Hepatocyte (in vitro differentiated cells): ENCODE data around the gene LRRK2. TPM values are rescaled to one million over a fixed set of nuclear protein-coding genes. Genes with fewer than 3 reads are reported as not detected.
A peak's percentile ranks its signal among the peaks of the same experiment; 100 is the strongest.

ENCODE experiments used
- DNase-seq: peaks from one replicate; pipeline ENCODE4 v3.0.0-alpha.2; 2016; ENCODE audit warnings: low spot score
- H2AFZ ChIP-seq: fragments of 200-600 bp; sonication (generic); 2 replicates; pipeline ENCODE4 v1.6.0; 2016; ENCODE audit warnings: antibody characterized with exemption, mild to moderate bottlenecking
- H3K27ac ChIP-seq: fragments of 200-600 bp; sonication (generic); 2 replicates; pipeline ENCODE4 v1.5.1; 2016; ENCODE audit warnings: mild to moderate bottlenecking
- H3K27me3 ChIP-seq: fragments of 200-600 bp; sonication (generic); 2 replicates; pipeline ENCODE4 v1.6.1; 2016
- H3K36me3 ChIP-seq: fragments of 200-600 bp; sonication (generic); replicated peaks from 2 replicates; pipeline ENCODE4 v1.5.1; 2016; ENCODE audit warnings: low read depth; ENCODE audit not compliant: insufficient read depth
- H3K4me1 ChIP-seq: fragments of 200-600 bp; sonication (generic); 2 replicates; pipeline ENCODE4 v1.5.1; 2016; ENCODE audit warnings: mild to moderate bottlenecking, moderate library complexity; ENCODE audit not compliant: insufficient read depth
- H3K4me2 ChIP-seq: fragments of 200-600 bp; sonication (generic); 2 replicates; pipeline ENCODE4 v1.6.0; 2016
- H3K4me3 ChIP-seq: fragments of 200-600 bp; sonication (generic); 2 replicates; pipeline ENCODE4 v1.5.1; 2016; ENCODE audit warnings: mild to moderate bottlenecking
- H3K79me2 ChIP-seq: fragments of 200-600 bp; sonication (generic); 2 replicates; pipeline ENCODE4 v1.6.0; 2017; ENCODE audit warnings: mild to moderate bottlenecking
- H3K9me2 ChIP-seq: fragments of 200-600 bp; sonication (generic); replicated peaks from 2 replicates; pipeline ENCODE4 v1.6.0; 2017; ENCODE audit warnings: mild to moderate bottlenecking; ENCODE audit not compliant: insufficient read depth
- H3K9me3 ChIP-seq: fragments of 200-600 bp; sonication (generic); 2 replicates; pipeline ENCODE4 v1.5.1; 2016; ENCODE audit warnings: low read depth, mild to moderate bottlenecking
- H4K20me1 ChIP-seq: fragments of 200-600 bp; sonication (generic); 2 replicates; pipeline ENCODE4 v1.6.0; 2016; ENCODE audit warnings: mild to moderate bottlenecking; ENCODE audit not compliant: insufficient read depth, poor library complexity, severe bottlenecking
- CTCF ChIP-seq: fragments of 200-600 bp; sonication (generic); IDR thresholded peaks from 2 replicates; pipeline ENCODE4 v1.5.1; 2016; ENCODE audit warnings: antibody characterized with exemption, mild to moderate bottlenecking; ENCODE audit not compliant: poor library complexity
- EZH2 ChIP-seq: fragments of 200-600 bp; sonication (generic); IDR thresholded peaks from 2 replicates; pipeline ENCODE4 v1.6.1; 2016; ENCODE audit warnings: antibody characterized with exemption, mild to moderate bottlenecking, borderline replicate concordance
- EZH2phosphoT487 ChIP-seq: fragments of 200-600 bp; sonication (generic); IDR thresholded peaks from one replicate; pipeline ENCODE4 v1.6.1; 2018; ENCODE audit warnings: antibody characterized with exemption, mild to moderate bottlenecking, low read depth, moderate library complexity; ENCODE audit not compliant: unreplicated experiment, severe bottlenecking
- WGBS: methylation state at CpG from one replicate; pipeline ENCODE4 v1.1.6; 2016; ENCODE audit warnings: low lambda C conversion rate; ENCODE audit errors: missing lambda C conversion rate; 5-methylcytosine and 5-hydroxymethylcytosine counted together
- polyA plus RNA-seq: library from polyadenylated mRNA; unstranded; fragments of >200 nt; fragmentation: Nextera tagmentation; extraction: Ambion mirVana; gene quantifications from 2 replicates; pipeline ENCODE4 v1.2.1, GENCODE V29; 2016
- total RNA-seq: library from RNA; depleted of rRNA; stranded (reverse); fragments of >200 nt; gene quantifications from 2 replicates; pipeline ENCODE4 v1.2.3, GENCODE V29; 2014

Gene LRRK2
- total and polyA plus RNA-seq, 2 experiments from 2014 or later: 0.76 to 4.9 TPM

GRCh38 chr12:40325349-40325960, 100.7 kb downstream of the LRRK2 start:
- no peaks in the 10 kb centered on the region for H3K4me1 ChIP-seq
- no peaks in the 10 kb centered on the region for H3K36me3 ChIP-seq
- no peaks in the 10 kb centered on the region for H3K27me3 ChIP-seq
- WGBS: 64% methylated on average over 5 of the region's 5 CpGs
- TF ChIP-seq EZH2 (no peak), CTCF (peak; percentile 59), EZH2phosphoT487 (no peak)
- H3K4me3 ChIP-seq: no peak overlapping the region
- no peaks in the 10 kb centered on the region for H3K9me2 ChIP-seq
- no peak overlapping the region for H2AFZ ChIP-seq
- H3K9me3 ChIP-seq: no peaks in the 10 kb centered on the region
- no peak overlapping the region for H3K4me2 ChIP-seq
- peak; percentile 34 for DNase-seq
- H3K79me2 ChIP-seq: no peaks in the 10 kb centered on the region
- no peaks in the 10 kb centered on the region for H4K20me1 ChIP-seq
- H3K27ac ChIP-seq: no peak overlapping the region

GRCh38 chr12:40327535-40327934, 102.7 kb downstream of the LRRK2 start:
- no peaks in the 10 kb centered on the region for H3K9me3 ChIP-seq
- H3K4me3 ChIP-seq: no peak overlapping the region
- no peak overlapping the region for H2AFZ ChIP-seq
- no peak overlapping the region for H3K27ac ChIP-seq
- H3K4me1 ChIP-seq: no peaks in the 10 kb centered on the region
- WGBS: 96% methylated on average over 3 of the region's 3 CpGs
- no peaks in the 10 kb centered on the region for H3K9me2 ChIP-seq
- H3K4me2 ChIP-seq: no peak overlapping the region
- H3K36me3 ChIP-seq: no peaks in the 10 kb centered on the region
- no peaks in the 10 kb centered on the region for H3K79me2 ChIP-seq
- H4K20me1 ChIP-seq: no peaks in the 10 kb centered on the region
- no peak for DNase-seq
- TF ChIP-seq EZH2 (no peak), EZH2phosphoT487 (no peak), CTCF (no peak)
- no peaks in the 10 kb centered on the region for H3K27me3 ChIP-seq

GRCh38 chr12:40330180-40330579, 105.4 kb downstream of the LRRK2 start:
- no peak overlapping the region for H3K27ac ChIP-seq
- no peaks in the 10 kb centered on the region for H3K9me3 ChIP-seq
- no peak overlapping the region for H3K4me3 ChIP-seq
- no peaks in the 10 kb centered on the region for H3K4me1 ChIP-seq
- H3K4me2 ChIP-seq: no peak overlapping the region
- DNase-seq: no peak
- H3K36me3 ChIP-seq: no peaks in the 10 kb centered on the region
- no peaks in the 10 kb centered on the region for H3K27me3 ChIP-seq
- TF ChIP-seq EZH2 (no peak), EZH2phosphoT487 (no peak), CTCF (no peak)
- no peaks in the 10 kb centered on the region for H3K9me2 ChIP-seq
- 90% methylated on average over 1 of the region's 1 CpG for WGBS
- no peak overlapping the region for H2AFZ ChIP-seq
- H4K20me1 ChIP-seq: no peaks in the 10 kb centered on the region
- no peaks in the 10 kb centered on the region for H3K79me2 ChIP-seq
